ENCODE results near the gene NHS.

The NHS gene

GRCh38 chrX:17621566-17622270 is 246.7 kb downstream of the NHS start:
- H3K27me3 ChIP-seq (replicated peaks in 2 of 5; ENCODE audit: control insufficient read depth in 4 of 5, insufficient read depth in 5 of 5, low read length in 4 of 5): peaks cover 0 to 8% (median 0%) of the 10 kb centered on the region in 5 experiments
- H3K36me3 ChIP-seq (ENCODE audit: control insufficient read depth in 4 of 4, insufficient read depth in 4 of 4, low read length in 3 of 4): no peaks in the 10 kb centered on the region
- no peak for DNase-seq
- ChIA-PET CTCF (no interaction called here), POLR2A (no interaction called here)
- WGBS (ENCODE audit: insufficient coverage): 77% methylated on average over 2 of the region's 4 CpGs
- H3K9me3 ChIP-seq (ENCODE audit: control extremely low read depth in 1 of 5, control insufficient read depth in 4 of 5, insufficient read depth in 2 of 5, low read depth in 1 of 5, low read length in 4 of 5): peaks cover 0 to 2% (median 0%) of the 10 kb centered on the region in 5 experiments
- no peak overlapping the region for H3K27ac ChIP-seq (ENCODE audit: insufficient read depth in 1 of 2, low read depth in 1 of 2, low read length in 2 of 2, poor library complexity in 1 of 2, severe bottlenecking in 2 of 2)
- H3K4me1 ChIP-seq (ENCODE audit: control extremely low read depth in 1 of 4, control insufficient read depth in 4 of 4, insufficient read depth in 4 of 4, low read length in 3 of 4): no peaks in the 10 kb centered on the region
- no peak overlapping the region for H3K4me3 ChIP-seq (ENCODE audit: control insufficient read depth in 1 of 7, extremely low read depth in 1 of 7, insufficient read depth in 4 of 7, low read depth in 2 of 7, low read length in 6 of 7)

- Histone ChIP-seq H3K27me3 (replicated peaks in 2 of 5; ENCODE audit: control insufficient read depth in 4 of 5, insufficient read depth in 5 of 5, low read length in 4 of 5) (peaks cover 0 to 8% (median 0%) of the 10 kb centered on the region in 5 experiments), H3K36me3 (ENCODE audit: control insufficient read depth in 4 of 4, insufficient read depth in 4 of 4, low read length in 3 of 4) (no peaks in the 10 kb centered on the region), H3K4me3 (ENCODE audit: control insufficient read depth in 1 of 7, extremely low read depth in 1 of 7, insufficient read depth in 4 of 7, low read depth in 2 of 7, low read length in 6 of 7) (no peak overlapping the region), H3K27ac (ENCODE audit: insufficient read depth in 1 of 2, low read depth in 1 of 2, low read length in 2 of 2, poor library complexity in 1 of 2, severe bottlenecking in 2 of 2) (no peak overlapping the region), H3K4me1 (ENCODE audit: control extremely low read depth in 1 of 4, control insufficient read depth in 4 of 4, insufficient read depth in 4 of 4, low read length in 3 of 4) (no peaks in the 10 kb centered on the region), H3K9me3 (ENCODE audit: control extremely low read depth in 1 of 5, control insufficient read depth in 4 of 5, insufficient read depth in 2 of 5, low read depth in 1 of 5, low read length in 4 of 5) (peaks cover 0 to 2% (median 0%) of the 10 kb centered on the region in 5 experiments)
- WGBS (ENCODE audit: insufficient coverage): 83% methylated on average over 3 of the region's 3 CpGs
- ChIA-PET CTCF (no interaction called here), POLR2A (no interaction called here)
- DNase-seq: no peak
These were observed 247.3 kb downstream of the NHS start for GRCh38 chrX:17622331-17622730.

- no peak for DNase-seq
- Histone ChIP-seq H3K27me3 (replicated peaks in 2 of 5; ENCODE audit: control insufficient read depth in 4 of 5, insufficient read depth in 5 of 5, low read length in 4 of 5) (peaks cover 0 to 8% (median 0%) of the 10 kb centered on the region in 5 experiments), H3K4me3 (ENCODE audit: control insufficient read depth in 1 of 7, extremely low read depth in 1 of 7, insufficient read depth in 4 of 7, low read depth in 2 of 7, low read length in 6 of 7) (no peak overlapping the region), H3K36me3 (ENCODE audit: control insufficient read depth in 4 of 4, insufficient read depth in 4 of 4, low read length in 3 of 4) (no peaks in the 10 kb centered on the region), H3K27ac (ENCODE audit: insufficient read depth in 1 of 2, low read depth in 1 of 2, low read length in 2 of 2, poor library complexity in 1 of 2, severe bottlenecking in 2 of 2) (no peak overlapping the region), H3K9me3 (ENCODE audit: control extremely low read depth in 1 of 5, control insufficient read depth in 4 of 5, insufficient read depth in 2 of 5, low read depth in 1 of 5, low read length in 4 of 5) (peaks cover 0 to 2% (median 0%) of the 10 kb centered on the region in 5 experiments), H3K4me1 (ENCODE audit: control extremely low read depth in 1 of 4, control insufficient read depth in 4 of 4, insufficient read depth in 4 of 4, low read length in 3 of 4) (no peaks in the 10 kb centered on the region)
- WGBS (ENCODE audit: insufficient coverage): 94% methylated on average over 2 of the region's 3 CpGs
- POLR2A ChIA-PET: no interaction called here
- CTCF ChIA-PET: no interaction called here
These were observed 248.8 kb downstream of the NHS start for GRCh38 chrX:17623750-17624149.

- Histone ChIP-seq H3K9me3 (ENCODE audit: control extremely low read depth in 1 of 5, control insufficient read depth in 4 of 5, insufficient read depth in 2 of 5, low read depth in 1 of 5, low read length in 4 of 5) (peaks cover 0 to 2% (median 0%) of the 10 kb centered on the region in 5 experiments), H3K27me3 (replicated peaks in 2 of 5; ENCODE audit: control insufficient read depth in 4 of 5, insufficient read depth in 5 of 5, low read length in 4 of 5) (peaks cover 0 to 4% (median 0%) of the 10 kb centered on the region in 5 experiments), H3K4me1 (ENCODE audit: control extremely low read depth in 1 of 4, control insufficient read depth in 4 of 4, insufficient read depth in 4 of 4, low read length in 3 of 4) (no peaks in the 10 kb centered on the region), H3K4me3 (ENCODE audit: control insufficient read depth in 1 of 7, extremely low read depth in 1 of 7, insufficient read depth in 4 of 7, low read depth in 2 of 7, low read length in 6 of 7) (no peak overlapping the region), H3K36me3 (ENCODE audit: control insufficient read depth in 4 of 4, insufficient read depth in 4 of 4, low read length in 3 of 4) (no peaks in the 10 kb centered on the region), H3K27ac (ENCODE audit: insufficient read depth in 1 of 2, low read depth in 1 of 2, low read length in 2 of 2, poor library complexity in 1 of 2, severe bottlenecking in 2 of 2) (no peak overlapping the region)
- 90% methylated on average over 1 of the region's 1 CpG for WGBS (ENCODE audit: insufficient coverage)
- DNase-seq: no peak
- POLR2A ChIA-PET: no interaction called here
- CTCF ChIA-PET: no interaction called here
These were observed 252.0 kb downstream of the NHS start for GRCh38 chrX:17627026-17627425.

GRCh38 chrX:17628976-17629375 is 254.0 kb downstream of the NHS start:
- no peak overlapping the region for H3K27ac ChIP-seq (ENCODE audit: insufficient read depth in 1 of 2, low read depth in 1 of 2, low read length in 2 of 2, poor library complexity in 1 of 2, severe bottlenecking in 2 of 2)
- CTCF ChIA-PET: no interaction called here

GRCh38 chrX:17629519-17629918 is 254.5 kb downstream of the NHS start:
- no peak for DNase-seq
- no peaks in the 10 kb centered on the region for H3K4me1 ChIP-seq (ENCODE audit: control extremely low read depth in 1 of 4, control insufficient read depth in 4 of 4, insufficient read depth in 4 of 4, low read length in 3 of 4)
- no peaks in the 10 kb centered on the region for H3K9me3 ChIP-seq (ENCODE audit: control extremely low read depth in 1 of 5, control insufficient read depth in 4 of 5, insufficient read depth in 2 of 5, low read depth in 1 of 5, low read length in 4 of 5)
- ChIA-PET POLR2A (no interaction called here), CTCF (interaction anchor here (1.2 kb wide), 1 partner anchor 30 kb away, joined by 3 read pairs; no protein-coding TSS in a partner anchor)
- H3K27ac ChIP-seq (ENCODE audit: insufficient read depth in 1 of 2, low read depth in 1 of 2, low read length in 2 of 2, poor library complexity in 1 of 2, severe bottlenecking in 2 of 2): no peak overlapping the region
- no peak overlapping the region for H3K4me3 ChIP-seq (ENCODE audit: control insufficient read depth in 1 of 7, extremely low read depth in 1 of 7, insufficient read depth in 4 of 7, low read depth in 2 of 7, low read length in 6 of 7)
- 100% methylated on average over 1 of the region's 1 CpG for WGBS (ENCODE audit: insufficient coverage)
- no peaks in the 10 kb centered on the region for H3K36me3 ChIP-seq (ENCODE audit: control insufficient read depth in 4 of 4, insufficient read depth in 4 of 4, low read length in 3 of 4)
- H3K27me3 ChIP-seq (replicated peaks in 2 of 5; ENCODE audit: control insufficient read depth in 4 of 5, insufficient read depth in 5 of 5, low read length in 4 of 5): peaks cover 0 to 3% (median 0%) of the 10 kb centered on the region in 5 experiments

More at GRCh38 chrX:17628976-17629375, 254.0 kb downstream of the NHS start:
- no peaks in the 10 kb centered on the region for H3K36me3 ChIP-seq (ENCODE audit: control insufficient read depth in 4 of 4, insufficient read depth in 4 of 4, low read length in 3 of 4)
- no peaks in the 10 kb centered on the region for H3K27me3 ChIP-seq (replicated peaks in 2 of 5; ENCODE audit: control insufficient read depth in 4 of 5, insufficient read depth in 5 of 5, low read length in 4 of 5)
- H3K4me1 ChIP-seq (ENCODE audit: control extremely low read depth in 1 of 4, control insufficient read depth in 4 of 4, insufficient read depth in 4 of 4, low read length in 3 of 4): no peaks in the 10 kb centered on the region
- POLR2A ChIA-PET: no interaction called here
- H3K4me3 ChIP-seq (ENCODE audit: control insufficient read depth in 1 of 7, extremely low read depth in 1 of 7, insufficient read depth in 4 of 7, low read depth in 2 of 7, low read length in 6 of 7): no peak overlapping the region
- no peaks in the 10 kb centered on the region for H3K9me3 ChIP-seq (ENCODE audit: control extremely low read depth in 1 of 5, control insufficient read depth in 4 of 5, insufficient read depth in 2 of 5, low read depth in 1 of 5, low read length in 4 of 5)
- DNase-seq: no peak

DNA sequence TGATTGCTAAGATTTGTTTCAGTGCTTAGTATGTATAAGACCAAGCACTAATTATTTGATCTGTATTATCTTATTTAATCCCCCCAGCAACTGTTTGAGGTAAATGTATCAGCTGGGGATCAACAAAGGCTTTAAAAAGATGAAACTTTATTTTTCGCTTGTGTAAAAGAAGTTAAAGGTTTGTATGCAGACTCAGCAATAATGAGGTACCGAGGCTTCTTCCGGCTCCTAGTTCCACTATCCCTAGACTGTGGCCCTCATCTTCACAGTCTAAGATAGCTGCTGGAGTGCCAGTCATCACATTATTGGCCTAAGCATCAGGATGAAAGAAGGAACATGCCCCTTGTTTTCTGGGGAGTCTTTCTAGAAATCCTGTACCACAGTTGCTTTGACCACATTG is 256.6 kb downstream of the NHS start:
- H3K9me3 ChIP-seq (ENCODE audit: control extremely low read depth in 1 of 5, control insufficient read depth in 4 of 5, insufficient read depth in 2 of 5, low read depth in 1 of 5, low read length in 4 of 5): no peaks in the 10 kb centered on the region
- WGBS (ENCODE audit: insufficient coverage): 94% methylated on average over 2 of the region's 3 CpGs
- no peaks in the 10 kb centered on the region for H3K4me1 ChIP-seq (ENCODE audit: control extremely low read depth in 1 of 4, control insufficient read depth in 4 of 4, insufficient read depth in 4 of 4, low read length in 3 of 4)
- no peak overlapping the region for H3K4me3 ChIP-seq (ENCODE audit: control insufficient read depth in 1 of 7, extremely low read depth in 1 of 7, insufficient read depth in 4 of 7, low read depth in 2 of 7, low read length in 6 of 7)
- H3K27me3 ChIP-seq (replicated peaks in 2 of 5; ENCODE audit: control insufficient read depth in 4 of 5, insufficient read depth in 5 of 5, low read length in 4 of 5): peaks cover 0 to 14% (median 0%) of the 10 kb centered on the region in 5 experiments
- CTCF ChIA-PET: no interaction called here
- POLR2A ChIA-PET: no interaction called here
- DNase-seq: no peak
- no peak overlapping the region for H3K27ac ChIP-seq (ENCODE audit: insufficient read depth in 1 of 2, low read depth in 1 of 2, low read length in 2 of 2, poor library complexity in 1 of 2, severe bottlenecking in 2 of 2)
- H3K36me3 ChIP-seq (ENCODE audit: control insufficient read depth in 4 of 4, insufficient read depth in 4 of 4, low read length in 3 of 4): no peaks in the 10 kb centered on the region
